ENCODE measurements around the gene ZNF444. TPM values are rescaled to one million over a fixed set of nuclear protein-coding genes. Genes with fewer than 3 reads are reported as not detected.

The ZNF444 gene
- total and polyA plus RNA-seq, 9 of the 15 experiments (the other 6 are each of a cell fraction or from before 2014, with no cell fraction given): 0.39 to 40.0 (median 6.9) TPM

DNA sequence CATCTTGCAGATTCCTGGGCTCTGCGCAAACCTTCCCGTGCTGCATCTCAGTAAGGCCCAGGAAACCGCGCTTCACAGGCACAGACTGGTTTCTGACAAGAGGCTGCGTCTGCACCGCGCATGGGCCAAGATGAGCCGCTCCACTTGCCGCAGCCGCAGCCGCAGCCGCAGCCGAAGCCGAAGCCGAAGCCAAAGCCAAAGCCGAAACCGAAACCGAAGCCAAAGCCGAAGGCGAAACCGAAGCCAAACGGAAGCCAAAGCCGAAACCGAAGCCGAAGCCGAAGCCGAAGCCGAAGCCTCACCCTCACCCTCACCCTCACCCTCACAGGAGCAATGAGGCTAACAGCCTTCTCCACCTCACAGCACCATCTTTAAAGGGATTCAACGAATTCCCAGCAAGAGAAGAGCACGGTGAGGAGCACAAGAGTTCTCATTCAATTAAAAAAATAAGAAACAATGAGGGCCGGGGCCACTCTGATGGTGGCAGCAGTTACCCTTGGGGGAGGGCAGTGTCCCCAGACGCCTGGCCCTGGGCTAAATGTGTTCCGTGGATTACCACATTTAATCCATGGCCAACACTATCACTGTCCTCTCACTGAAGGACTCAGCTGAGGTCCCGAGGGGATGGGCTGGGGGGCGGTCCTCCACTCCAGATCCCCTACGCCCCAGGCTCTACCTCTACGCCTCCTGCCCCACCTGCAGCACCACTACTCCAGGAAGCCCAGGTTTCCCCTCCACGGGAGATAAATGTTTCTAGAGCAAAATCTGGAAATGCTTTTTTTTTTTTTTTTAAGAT is 49.1 kb upstream of the ZNF444 start (continued):
- no peak for TF ChIP-seq YBX1 (IDR thresholded peaks at IDR 0.05)
- no peak for TF ChIP-seq ZC3H11A (IDR thresholded peaks at IDR 0.05; ENCODE audit: low read depth, low read length)
- TF ChIP-seq POLR2H (tag; IDR thresholded peaks at IDR 0.05; ENCODE audit: low read depth): no peak
- no peak for TF ChIP-seq SP2 (IDR thresholded peaks at IDR 0.05; ENCODE audit: extremely low read depth, low read depth, low read length, poor library complexity, severe bottlenecking)

DNA sequence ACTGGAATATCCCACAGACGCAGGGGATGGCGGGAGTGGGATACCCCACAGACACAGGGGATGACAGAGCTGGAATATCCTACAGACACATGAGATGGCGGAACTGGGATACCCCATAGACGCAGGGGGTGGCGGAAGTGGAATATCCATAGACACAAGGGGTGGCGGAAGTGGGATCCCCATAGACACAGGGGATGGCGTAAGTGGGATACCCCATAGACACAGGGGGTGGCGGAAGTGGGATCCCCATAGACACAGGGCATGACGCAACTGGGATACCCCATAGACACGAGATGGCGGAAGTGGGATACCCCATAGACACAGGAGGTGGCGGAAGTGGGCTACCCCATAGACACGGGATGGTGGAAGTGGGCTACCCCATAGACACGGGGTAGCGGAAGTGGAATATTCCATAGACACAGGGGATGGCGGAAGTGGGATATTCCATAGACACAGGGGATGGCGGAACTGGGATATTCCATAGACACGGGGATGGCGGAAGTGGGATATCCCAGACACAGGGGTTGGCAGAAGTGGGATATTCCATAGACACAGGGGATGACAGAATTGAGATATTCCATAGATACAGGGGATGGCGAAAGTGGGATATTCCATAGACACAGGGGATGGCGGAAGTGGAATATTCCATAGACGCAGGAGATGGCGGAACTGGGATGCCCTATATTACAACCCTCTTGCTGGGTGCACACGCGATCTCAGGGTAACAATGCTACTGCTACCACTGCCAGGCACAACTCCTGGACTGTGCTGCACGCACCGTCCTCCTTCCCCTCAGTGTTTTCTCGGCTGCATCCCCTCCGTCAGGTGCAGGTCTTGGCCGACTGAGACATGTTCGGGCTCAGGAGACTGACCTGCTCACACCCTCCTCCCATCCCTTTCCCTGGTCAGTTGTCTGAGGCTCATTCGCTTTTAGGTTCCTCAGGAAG is 48.1 kb upstream of the ZNF444 start:
- H3K36me3 ChIP-seq (ENCODE audit: control insufficient read depth, insufficient read depth, low read length): peaks cover 78% of the 10 kb centered on the region; the same call in 2 of the 3 replicates
- CTCF ChIA-PET (ENCODE audit: low intra/inter-chr PET ratio): no interaction called here
- TF ChIP-seq, protein P1, sequence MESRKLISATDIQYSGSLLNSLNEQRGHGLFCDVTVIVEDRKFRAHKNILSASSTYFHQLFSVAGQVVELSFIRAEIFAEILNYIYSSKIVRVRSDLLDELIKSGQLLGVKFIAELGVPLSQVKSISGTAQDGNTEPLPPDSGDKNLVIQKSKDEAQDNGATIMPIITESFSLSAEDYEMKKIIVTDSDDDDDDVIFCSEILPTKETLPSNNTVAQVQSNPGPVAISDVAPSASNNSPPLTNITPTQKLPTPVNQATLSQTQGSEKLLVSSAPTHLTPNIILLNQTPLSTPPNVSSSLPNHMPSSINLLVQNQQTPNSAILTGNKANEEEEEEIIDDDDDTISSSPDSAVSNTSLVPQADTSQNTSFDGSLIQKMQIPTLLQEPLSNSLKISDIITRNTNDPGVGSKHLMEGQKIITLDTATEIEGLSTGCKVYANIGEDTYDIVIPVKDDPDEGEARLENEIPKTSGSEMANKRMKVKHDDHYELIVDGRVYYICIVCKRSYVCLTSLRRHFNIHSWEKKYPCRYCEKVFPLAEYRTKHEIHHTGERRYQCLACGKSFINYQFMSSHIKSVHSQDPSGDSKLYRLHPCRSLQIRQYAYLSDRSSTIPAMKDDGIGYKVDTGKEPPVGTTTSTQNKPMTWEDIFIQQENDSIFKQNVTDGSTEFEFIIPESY (CRISPR knock-in tag; IDR thresholded peaks at IDR 0.05): peak; percentile 63; the same call in 1 of the 2 replicates
- TF ChIP-seq, protein P2, sequence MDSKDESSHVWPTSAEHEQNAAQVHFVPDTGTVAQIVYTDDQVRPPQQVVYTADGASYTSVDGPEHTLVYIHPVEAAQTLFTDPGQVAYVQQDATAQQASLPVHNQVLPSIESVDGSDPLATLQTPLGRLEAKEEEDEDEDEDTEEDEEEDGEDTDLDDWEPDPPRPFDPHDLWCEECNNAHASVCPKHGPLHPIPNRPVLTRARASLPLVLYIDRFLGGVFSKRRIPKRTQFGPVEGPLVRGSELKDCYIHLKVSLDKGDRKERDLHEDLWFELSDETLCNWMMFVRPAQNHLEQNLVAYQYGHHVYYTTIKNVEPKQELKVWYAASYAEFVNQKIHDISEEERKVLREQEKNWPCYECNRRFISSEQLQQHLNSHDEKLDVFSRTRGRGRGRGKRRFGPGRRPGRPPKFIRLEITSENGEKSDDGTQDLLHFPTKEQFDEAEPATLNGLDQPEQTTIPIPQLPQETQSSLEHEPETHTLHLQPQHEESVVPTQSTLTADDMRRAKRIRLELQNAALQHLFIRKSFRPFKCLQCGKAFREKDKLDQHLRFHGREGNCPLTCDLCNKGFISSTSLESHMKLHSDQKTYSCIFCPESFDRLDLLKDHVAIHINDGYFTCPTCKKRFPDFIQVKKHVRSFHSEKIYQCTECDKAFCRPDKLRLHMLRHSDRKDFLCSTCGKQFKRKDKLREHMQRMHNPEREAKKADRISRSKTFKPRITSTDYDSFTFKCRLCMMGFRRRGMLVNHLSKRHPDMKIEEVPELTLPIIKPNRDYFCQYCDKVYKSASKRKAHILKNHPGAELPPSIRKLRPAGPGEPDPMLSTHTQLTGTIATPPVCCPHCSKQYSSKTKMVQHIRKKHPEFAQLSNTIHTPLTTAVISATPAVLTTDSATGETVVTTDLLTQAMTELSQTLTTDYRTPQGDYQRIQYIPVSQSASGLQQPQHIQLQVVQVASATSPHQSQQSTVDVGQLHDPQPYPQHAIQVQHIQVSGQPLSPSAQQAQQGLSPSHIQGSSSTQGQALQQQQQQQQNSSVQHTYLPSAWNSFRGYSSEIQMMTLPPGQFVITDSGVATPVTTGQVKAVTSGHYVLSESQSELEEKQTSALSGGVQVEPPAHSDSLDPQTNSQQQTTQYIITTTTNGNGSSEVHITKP (IDR thresholded peaks at IDR 0.05; ENCODE audit: partially characterized antibody): peak; percentile 66
- no peak for TF ChIP-seq SMARCC2 (IDR thresholded peaks at IDR 0.05; ENCODE audit: low read depth)
- TF ChIP-seq PCBP2 (IDR thresholded peaks at IDR 0.05; ENCODE audit: low read depth, low read length, poor library complexity, severe bottlenecking): no peak
- TF ChIP-seq ZNF445 (CRISPR knock-in tag; IDR thresholded peaks at IDR 0.05; ENCODE audit: low read depth): peak; percentile 69; the same call in 1 of the 2 replicates
- TF ChIP-seq TRIM24 (IDR thresholded peaks at IDR 0.05): 0 out of 4 replicates have a peak, but pooled peaks of 1 of the 2 experiments have one; percentile 13
- TF ChIP-seq CBX5 (IDR thresholded peaks at IDR 0.05; ENCODE audit: borderline replicate concordance, low read depth): 0 out of 2 replicates have a peak, but pooled peaks have one; percentile 10
- TF ChIP-seq CBX3 (IDR thresholded peaks at IDR 0.05; ENCODE audit: borderline replicate concordance in 1 of 2, low read length in 2 of 2): peak in 1 of 2 experiments; percentile 79; a peak in 2 of 3 replicates

More for the DNA sequence above, 48.1 kb upstream of the ZNF444 start:
- Histone ChIP-seq H3K4me1 (replicated peaks in 1 of 2; ENCODE audit: control insufficient read depth in 2 of 2, insufficient read depth in 2 of 2, low read length in 2 of 2) (no peaks in the 10 kb centered on the region; a peak in 1 of 5 replicates), H3K9ac (ENCODE audit: insufficient read depth in 1 of 2, low read depth in 2 of 2, low read length in 2 of 2) (no peak overlapping the region), H3K27me3 (ENCODE audit: control insufficient read depth in 2 of 2, insufficient read depth in 2 of 2, low read length in 2 of 2) (no peaks in the 10 kb centered on the region), H3K9me3 (replicated peaks; ENCODE audit: control insufficient read depth, insufficient read depth, low read depth, low read length) (peaks cover 15% of the 10 kb centered on the region), H3K79me2 (ENCODE audit: control insufficient read depth, insufficient read depth, low read length) (peaks cover 66% of the 10 kb centered on the region), H4K20me1 (replicated peaks; ENCODE audit: control insufficient read depth, insufficient read depth, low read length) (no peaks in the 10 kb centered on the region), H3K27ac (ENCODE audit: extremely low read depth, low read depth, low read length) (no peak overlapping the region), H3K4me2 (ENCODE audit: insufficient read depth, low read length) (no peak overlapping the region), H3K9me1 (ENCODE audit: control insufficient read depth, insufficient read depth, low read length) (no peaks in the 10 kb centered on the region), H2AFZ (ENCODE audit: low read depth, low read length) (no peak overlapping the region), H3K4me3 (no peak overlapping the region)
- intact Hi-C loops (cut with micrococcal nuclease): no loop called here
- POLR2A ChIA-PET: no interaction called here
- no peak for FAIRE-seq
- 97% methylated on average over 32 of the region's 32 CpGs for WGBS (ENCODE audit: insufficient coverage, low coverage, missing lambda C conversion rate)
- no peak for ATAC-seq
- in situ Hi-C loops (cut with MboI): no loop called here
- DNase-seq (ENCODE audit: extremely low read depth in 1 of 4, low spot score in 3 of 4): no peak
- no TSS peak for BruUV-seq (replicated peaks)
